GM12865 (cell line): ENCODE results near the gene KANK3.

Experiments used
- DNase-seq: peaks from one replicate; pipeline ENCODE4 v3.0.0; 2010; ENCODE audit warnings: low read depth
- H3K4me3 ChIP-seq: 2 replicates; pipeline ENCODE4 v1.5.1; 2011; ENCODE audit warnings: mild to moderate bottlenecking, low read depth, low read length, control low read depth
- CTCF ChIP-seq: IDR thresholded peaks from 2 replicates; pipeline ENCODE4 v1.5.1; 2011; ENCODE audit warnings: low read length, control low read depth, low read depth, inconsistent platforms; ENCODE audit not compliant: insufficient read depth; ENCODE audit errors: missing control alignments

KANK3 gene

GRCh38 chr19:8337728-8338127 is 5.3 kb downstream of the KANK3 start:
- H3K4me3 ChIP-seq, result no peak overlapping the region
- no peak for DNase-seq
- no peak for TF ChIP-seq CTCF

- no peak for DNase-seq
- no peak for TF ChIP-seq CTCF
- no peak overlapping the region for H3K4me3 ChIP-seq
Observed at GRCh38 chr19:8336660-8337059, 6.4 kb downstream of the KANK3 start.

GRCh38 chr19:8336072-8336569 is 6.9 kb downstream of the KANK3 start:
- no peak for DNase-seq
- no peak overlapping the region for H3K4me3 ChIP-seq

GRCh38 chr19:8335343-8336071 is 7.6 kb downstream of the KANK3 start:
- peak; percentile 23 for TF ChIP-seq CTCF
- peak; percentile 35 for DNase-seq
- no peak overlapping the region for H3K4me3 ChIP-seq

More at GRCh38 chr19:8336072-8336569, 6.9 kb downstream of the KANK3 start:
- TF ChIP-seq CTCF, result no peak

GRCh38 chr19:8334458-8335342 is 8.4 kb downstream of the KANK3 start:
- TF ChIP-seq CTCF, result no peak
- H3K4me3 ChIP-seq, result peak overlapping the region; percentile 26; the same call in 1 of the 2 replicates
- peak; percentile 77 for DNase-seq

- no peak for TF ChIP-seq CTCF
- DNase-seq, result no peak
- no peak overlapping the region for H3K4me3 ChIP-seq
Observed at GRCh38 chr19:8333767-8334457, 9.2 kb downstream of the KANK3 start.
